HG02588 (cell line): ENCODE results near the gene SHQ1.
"Not testable (repeated sequence)": the region's sequence is repeated elsewhere in the genome, so short reads cannot be mapped to it uniquely, and the experiment has no call there.

Source experiments
- ATAC-seq: cut with Tn5 transposase; IDR thresholded peaks from one replicate; pipeline ENCODE4 v1.9.1; 2021; ENCODE audit warnings: mild to moderate bottlenecking, moderate library complexity; ENCODE audit not compliant: unreplicated experiment

SHQ1 gene

GRCh38 chr3:72803573-72803972 is 44.7 kb downstream of the SHQ1 start:
- no peak for ATAC-seq

GRCh38 chr3:72802001-72802400 is 46.2 kb downstream of the SHQ1 start:
- ATAC-seq = no peak

DNA sequence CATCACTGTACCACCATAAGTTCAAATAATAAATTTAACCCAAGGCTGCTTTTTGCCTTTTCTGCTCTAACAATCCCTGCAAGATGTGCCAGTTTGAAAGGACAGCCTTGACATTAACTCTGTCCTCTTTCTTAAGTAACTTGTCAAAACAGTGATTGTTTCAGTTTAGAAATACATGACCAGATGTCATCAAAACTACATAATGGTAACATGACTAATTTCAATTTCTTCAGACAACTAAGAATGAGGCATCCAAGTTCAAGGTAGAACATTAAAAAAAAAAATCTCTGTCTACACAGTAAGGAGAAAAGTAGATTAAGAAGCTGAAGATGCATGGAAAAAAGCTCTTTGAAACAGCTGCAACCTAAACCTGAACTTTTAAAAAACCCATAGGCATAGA is 47.4 kb downstream of the SHQ1 start:
- no peak for ATAC-seq

- no peak for ATAC-seq
These were observed 49.6 kb downstream of the SHQ1 start for GRCh38 chr3:72798552-72799195.

DNA sequence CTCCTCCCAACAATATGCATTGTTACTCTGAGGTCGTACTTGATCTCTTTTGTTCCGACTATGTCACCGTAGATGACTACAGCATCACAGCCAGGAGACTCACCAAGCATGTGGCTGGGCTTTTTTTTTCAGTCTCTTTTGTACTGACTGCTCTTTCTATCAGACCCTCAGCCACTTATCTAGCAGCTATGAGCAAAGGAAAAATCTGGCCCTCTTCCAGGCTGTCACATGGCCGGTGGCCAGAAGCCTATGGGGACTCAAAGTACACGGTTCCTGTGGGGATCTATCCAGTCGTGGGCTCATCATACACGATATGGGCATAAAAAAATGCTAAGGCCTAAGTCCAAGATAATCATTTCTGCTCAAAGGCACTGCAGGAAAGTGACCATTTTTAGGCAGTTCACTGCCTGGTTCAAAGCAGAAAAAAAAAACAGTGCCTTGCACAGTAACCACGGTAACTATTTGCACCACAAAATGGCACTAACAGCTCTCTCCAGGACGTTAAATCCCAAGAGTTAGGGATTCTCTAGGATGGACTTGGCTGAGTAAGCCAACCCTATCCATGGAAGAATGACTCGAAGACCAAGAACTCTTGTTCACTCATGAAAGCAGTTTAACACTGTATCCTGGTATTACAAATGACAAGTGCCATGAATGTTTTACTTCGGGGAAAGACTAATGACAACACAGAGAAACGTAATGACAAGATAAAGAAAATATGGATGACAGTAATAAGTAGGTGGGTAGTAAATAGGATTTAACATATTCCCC is 50.3 kb downstream of the SHQ1 start:
- no peak for ATAC-seq

- no peak for ATAC-seq
These were observed 54.2 kb downstream of the SHQ1 start for GRCh38 chr3:72794079-72794478.

DNA sequence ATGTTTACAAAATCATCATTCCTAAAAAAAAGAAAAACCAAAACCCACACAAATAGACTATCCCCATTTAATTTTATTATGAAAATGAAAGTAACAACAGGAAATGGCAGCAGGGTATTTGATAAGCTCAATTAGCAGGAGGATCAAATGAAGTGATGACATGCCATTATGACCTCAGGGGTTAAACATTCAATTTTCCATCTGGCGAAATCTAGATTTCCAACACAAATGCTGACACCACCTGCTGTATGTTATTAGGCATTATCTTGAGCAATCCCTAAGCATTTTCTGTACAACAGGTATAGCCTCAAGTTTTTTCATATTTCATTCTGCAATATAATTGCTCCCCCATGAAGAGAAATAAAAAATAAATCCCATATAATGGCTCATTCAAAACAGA is 57.1 kb downstream of the SHQ1 start:
- no peak for ATAC-seq

DNA sequence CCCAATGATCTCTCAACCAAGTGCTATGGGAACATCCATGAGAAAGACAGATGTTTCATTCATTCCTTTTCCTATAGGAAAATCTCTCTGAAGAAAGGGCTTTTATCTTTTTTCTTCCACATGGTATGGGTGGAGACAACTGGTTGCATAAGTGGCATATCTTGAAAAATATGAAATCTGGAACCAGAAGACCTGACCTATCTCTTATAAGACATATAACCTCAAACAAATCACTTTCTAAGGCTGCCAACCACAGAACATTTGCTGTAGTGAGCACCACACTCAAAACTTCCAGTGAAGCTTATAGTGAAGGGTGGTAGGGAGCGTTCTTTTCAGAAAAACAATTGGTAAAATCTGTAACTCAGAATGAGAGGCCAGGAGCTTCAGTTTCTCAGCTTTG is 58.5 kb downstream of the SHQ1 start:
- ATAC-seq = no peak

DNA sequence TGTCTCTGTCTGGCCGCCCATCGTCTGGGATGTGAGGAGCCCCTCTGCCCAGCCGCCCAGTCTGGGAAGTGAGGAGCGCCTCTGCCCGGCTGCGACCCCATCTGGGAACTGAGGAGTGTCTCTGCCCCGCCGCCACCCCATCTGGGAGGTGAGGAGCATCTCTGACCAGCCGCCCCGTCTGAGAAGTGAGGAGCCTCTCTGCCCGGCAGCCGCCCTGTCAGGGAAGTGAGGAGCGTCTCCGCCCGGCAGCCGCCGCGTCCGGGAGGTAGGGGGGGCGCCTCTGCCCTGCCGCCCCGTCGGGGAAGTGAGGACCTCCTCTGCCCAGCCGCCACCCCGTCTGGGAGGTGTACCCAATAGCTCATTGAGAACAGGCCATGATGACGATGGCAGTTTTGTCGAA is 60.0 kb downstream of the SHQ1 start:
- ATAC-seq = not testable (repeated sequence)

DNA sequence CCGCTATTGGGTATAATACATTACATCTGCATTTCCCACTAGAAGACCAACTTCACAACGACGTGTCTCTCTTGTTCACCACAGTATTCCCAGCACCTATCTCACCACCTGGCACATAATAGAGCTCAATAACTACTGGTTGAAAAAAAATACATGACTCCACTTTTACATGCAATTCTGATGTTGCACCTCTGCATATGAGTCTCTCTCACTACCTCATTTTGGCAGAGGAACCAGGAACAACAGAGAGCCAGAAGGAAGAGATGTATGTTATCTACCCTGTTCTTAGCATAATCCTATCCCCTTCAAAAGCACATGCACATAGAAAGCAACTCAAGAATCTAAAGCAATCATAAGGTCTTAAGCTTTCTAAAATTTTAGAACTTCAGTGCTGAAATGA is 61.6 kb downstream of the SHQ1 start:
- ATAC-seq = no peak

DNA sequence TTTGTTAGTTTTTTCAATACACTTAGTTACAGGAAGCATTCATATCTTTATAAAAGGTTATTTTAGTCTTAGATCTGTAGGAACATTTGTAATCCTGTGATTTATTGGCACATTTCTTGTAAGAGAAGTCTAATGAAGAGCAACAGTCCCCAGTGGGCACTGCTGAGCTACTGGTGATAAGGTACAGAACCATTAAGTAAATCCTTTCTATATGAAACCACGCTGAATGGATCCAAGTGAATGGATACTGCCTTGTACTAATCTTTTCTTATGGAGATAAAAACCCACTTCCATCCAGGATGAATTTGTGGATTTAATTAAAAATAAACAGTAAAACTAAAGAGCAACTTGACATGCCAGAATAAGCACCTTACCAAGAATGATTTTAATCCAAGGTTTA is 64.0 kb downstream of the SHQ1 start:
- ATAC-seq = no peak

DNA sequence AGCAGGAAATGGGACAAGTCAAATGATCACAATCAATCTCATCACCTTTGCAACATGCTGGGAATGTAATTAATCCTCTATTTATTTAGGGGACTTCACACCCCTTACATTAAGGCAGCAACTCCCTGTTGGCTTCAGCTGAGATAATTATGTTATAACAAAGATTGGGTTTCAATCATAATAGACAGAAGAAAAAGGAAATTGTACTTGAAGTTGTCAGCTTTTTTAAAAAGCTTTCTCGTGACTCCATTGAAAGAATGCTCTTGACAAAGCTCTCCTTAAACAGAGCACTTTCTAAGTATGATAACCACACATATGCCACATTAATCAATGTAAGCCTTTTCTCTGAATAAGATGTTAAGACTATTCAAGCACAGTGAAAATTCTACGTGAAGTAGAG is 65.7 kb downstream of the SHQ1 start:
- ATAC-seq = no peak

DNA sequence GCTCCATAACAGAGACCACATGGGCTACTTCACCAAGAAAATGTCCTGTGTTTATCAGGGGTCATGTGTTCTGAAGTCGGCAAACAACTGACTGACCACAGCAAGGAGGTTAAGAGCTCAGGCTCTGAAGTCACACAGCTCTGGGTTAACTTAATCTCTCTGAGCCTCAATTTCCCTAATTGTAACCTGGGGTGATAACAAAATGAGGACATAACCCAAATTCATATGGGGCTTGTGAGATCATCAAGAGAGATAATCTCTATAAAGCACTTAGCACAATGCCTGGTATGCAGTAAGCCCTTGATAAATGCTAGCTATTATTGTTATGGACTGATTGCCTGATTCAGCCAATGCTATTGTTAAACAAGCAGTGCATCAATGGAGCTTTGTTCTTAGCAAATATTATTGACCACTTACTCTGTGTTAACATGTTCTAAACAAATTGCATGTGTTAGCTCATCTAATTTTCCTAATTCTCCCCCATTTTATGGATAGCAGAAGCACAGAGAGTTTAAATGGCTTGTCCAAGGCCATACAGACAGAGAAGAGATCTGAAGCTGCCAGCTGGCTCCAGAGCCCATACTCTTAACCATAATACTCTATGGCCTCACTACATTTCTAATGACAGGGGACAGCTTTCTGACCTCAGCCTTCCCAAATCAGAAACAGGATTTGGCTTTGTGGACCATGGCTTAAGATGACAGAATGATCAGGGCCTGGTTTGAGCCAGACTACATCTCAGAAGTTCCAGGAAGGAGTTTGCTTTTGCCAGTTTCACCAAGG is 78.3 kb downstream of the SHQ1 start:
- ATAC-seq = no peak

- ATAC-seq = no peak
These were observed 79.3 kb downstream of the SHQ1 start for GRCh38 chr3:72768936-72769335.

DNA sequence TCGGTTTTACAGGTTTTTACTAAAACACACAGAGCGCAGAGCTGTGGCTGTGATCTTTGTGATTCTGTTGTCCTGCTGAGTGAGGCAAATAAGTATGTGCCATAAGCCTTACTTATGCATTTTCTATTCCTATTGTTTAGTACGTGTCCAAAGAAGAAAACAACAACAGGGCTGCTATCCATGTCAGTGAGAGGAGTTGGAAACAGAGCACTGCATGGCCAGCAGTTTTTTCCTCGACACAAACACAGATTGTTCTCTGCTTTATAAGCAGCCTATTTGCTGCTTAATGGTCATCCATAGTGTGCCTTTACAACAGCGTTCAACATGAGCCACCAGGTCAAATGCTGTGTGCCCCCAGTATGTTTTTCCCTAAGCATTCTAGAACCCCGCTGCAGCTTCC is 79.8 kb downstream of the SHQ1 start:
- no peak for ATAC-seq

GRCh38 chr3:72768006-72768441 is 80.2 kb downstream of the SHQ1 start:
- ATAC-seq = no peak

DNA sequence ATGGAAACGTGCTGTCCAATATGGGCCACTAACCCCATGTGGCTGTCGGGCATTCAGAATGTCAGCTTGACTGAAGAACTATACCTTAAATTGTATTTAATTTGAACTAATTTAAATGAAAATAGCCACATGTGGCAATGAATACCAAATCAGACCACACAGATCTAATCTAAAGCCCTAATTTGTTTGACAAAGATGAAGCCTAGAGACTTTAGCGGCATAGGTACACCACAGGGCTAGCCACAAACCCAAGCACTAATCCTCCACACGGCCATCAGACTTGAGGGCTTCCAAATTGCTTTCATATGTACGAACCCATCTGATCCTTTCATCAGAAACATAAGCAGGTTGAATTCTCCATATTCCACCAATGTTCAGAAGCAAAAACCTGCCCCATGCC is 81.4 kb downstream of the SHQ1 start:
- ATAC-seq = no peak

- no peak for ATAC-seq
These were observed 84.3 kb downstream of the SHQ1 start for GRCh38 chr3:72763751-72764440.

GRCh38 chr3:72761410-72761809 is 86.8 kb downstream of the SHQ1 start:
- ATAC-seq = no peak

DNA sequence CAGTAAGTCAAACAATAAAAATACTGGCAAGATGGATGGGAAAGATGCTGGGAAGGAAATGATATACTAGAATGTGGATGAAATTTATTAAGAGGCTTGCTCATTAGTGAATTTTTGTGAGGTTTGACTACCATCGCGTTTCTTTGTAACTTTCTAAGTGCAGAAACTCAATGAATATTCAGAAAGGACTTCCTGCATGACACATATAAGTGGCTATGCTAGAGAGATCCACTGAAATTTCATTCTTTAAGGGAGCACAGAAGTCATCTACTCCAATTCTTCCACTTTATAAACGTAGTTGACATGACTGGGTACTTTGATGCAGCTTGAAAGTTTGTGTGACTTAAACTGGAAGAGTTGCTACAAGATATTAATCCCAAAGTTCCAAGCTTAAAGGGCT is 88.0 kb downstream of the SHQ1 start:
- ATAC-seq = no peak

DNA sequence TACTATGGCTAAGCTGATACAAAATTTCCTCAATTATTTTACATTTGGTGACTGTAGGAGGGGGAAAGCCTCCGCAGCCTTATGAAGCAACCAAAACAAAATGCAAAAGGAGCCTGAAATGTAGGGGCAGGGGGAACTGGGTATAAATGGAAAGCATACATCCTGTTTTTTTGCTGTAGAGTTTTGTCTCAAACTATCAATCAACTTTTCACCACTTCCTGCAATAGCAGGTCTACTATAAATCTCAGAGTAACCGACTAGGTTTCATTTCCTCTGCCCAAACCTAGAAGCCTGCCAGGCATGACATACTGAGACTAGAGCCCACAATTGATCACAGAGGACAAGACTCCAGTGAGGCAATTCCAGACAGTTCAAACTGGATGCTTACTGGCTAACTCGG is 91.3 kb downstream of the SHQ1 start:
- ATAC-seq = peak; percentile 100
